ENCODE results near the gene PIP5K1B.

The PIP5K1B gene

DNA sequence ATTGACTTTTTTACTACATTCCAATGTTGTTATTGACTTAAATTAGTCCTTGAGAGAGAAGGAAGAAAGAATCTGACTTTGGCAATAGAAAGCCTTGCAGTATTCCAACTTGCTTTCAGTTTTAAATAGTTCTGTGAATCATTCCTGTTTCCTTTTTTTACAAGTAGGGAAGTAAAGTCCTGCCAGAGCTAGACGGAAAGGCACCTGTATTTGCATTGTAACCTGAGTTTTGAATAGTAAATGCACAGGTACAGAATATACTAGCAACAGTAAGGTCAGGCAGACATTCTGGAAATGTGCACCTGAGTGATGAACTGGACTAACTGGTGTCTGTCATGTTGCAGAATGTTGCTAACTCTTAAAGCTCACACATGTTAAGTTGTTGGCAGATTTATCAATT, 208.0 kb downstream of the PIP5K1B start:
- in situ Hi-C loops (cut with HindIII; ENCODE audit: low pct_ligation_motif_present, low pct_unique_long_range_greater_than_20kb, low sequenced_read_pairs), result no loop called here
- DNase-seq, result no peak

GRCh38 chr9:68914751-68915150, 209.7 kb downstream of the PIP5K1B start:
- in situ Hi-C loops (cut with HindIII; ENCODE audit: low pct_ligation_motif_present, low pct_unique_long_range_greater_than_20kb, low sequenced_read_pairs), result no loop called here
- DNase-seq, result no peak

- DNase-seq, result no peak
- in situ Hi-C loops (cut with HindIII; ENCODE audit: low pct_ligation_motif_present, low pct_unique_long_range_greater_than_20kb, low sequenced_read_pairs), result no loop called here
Observed at GRCh38 chr9:68919661-68920060, 214.6 kb downstream of the PIP5K1B start.

- in situ Hi-C loops (cut with HindIII; ENCODE audit: low pct_ligation_motif_present, low pct_unique_long_range_greater_than_20kb, low sequenced_read_pairs), result no loop called here
- no peak for DNase-seq
Observed at GRCh38 chr9:68920921-68921320, 215.9 kb downstream of the PIP5K1B start.

DNA sequence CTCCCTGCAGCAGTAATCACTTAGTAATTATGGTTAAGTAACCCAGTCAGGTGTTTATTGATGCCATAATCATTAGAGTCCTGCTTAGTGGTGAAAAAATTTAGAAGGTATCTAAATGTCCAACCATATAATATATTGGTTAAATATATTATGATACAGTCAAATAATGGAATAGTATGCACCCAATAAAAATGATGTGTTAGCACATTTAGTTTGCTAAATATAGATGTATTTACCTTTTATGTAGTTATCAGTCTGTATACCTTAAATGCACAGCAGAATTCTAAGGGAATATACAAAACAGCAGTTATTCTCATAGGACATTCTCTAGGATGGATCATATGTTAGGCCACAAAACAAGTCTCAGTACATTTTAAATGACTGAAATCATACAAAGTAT, 218.4 kb downstream of the PIP5K1B start:
- no peak for DNase-seq
- in situ Hi-C loops (cut with HindIII; ENCODE audit: low pct_ligation_motif_present, low pct_unique_long_range_greater_than_20kb, low sequenced_read_pairs), result no loop called here

- in situ Hi-C loops (cut with HindIII; ENCODE audit: low pct_ligation_motif_present, low pct_unique_long_range_greater_than_20kb, low sequenced_read_pairs), result no loop called here
- DNase-seq, result no peak
Observed at GRCh38 chr9:68925175-68925574, 220.1 kb downstream of the PIP5K1B start.

GRCh38 chr9:68927165-68927564, 222.1 kb downstream of the PIP5K1B start:
- in situ Hi-C loops (cut with HindIII; ENCODE audit: low pct_ligation_motif_present, low pct_unique_long_range_greater_than_20kb, low sequenced_read_pairs), result no loop called here
- DNase-seq, result no peak

DNA sequence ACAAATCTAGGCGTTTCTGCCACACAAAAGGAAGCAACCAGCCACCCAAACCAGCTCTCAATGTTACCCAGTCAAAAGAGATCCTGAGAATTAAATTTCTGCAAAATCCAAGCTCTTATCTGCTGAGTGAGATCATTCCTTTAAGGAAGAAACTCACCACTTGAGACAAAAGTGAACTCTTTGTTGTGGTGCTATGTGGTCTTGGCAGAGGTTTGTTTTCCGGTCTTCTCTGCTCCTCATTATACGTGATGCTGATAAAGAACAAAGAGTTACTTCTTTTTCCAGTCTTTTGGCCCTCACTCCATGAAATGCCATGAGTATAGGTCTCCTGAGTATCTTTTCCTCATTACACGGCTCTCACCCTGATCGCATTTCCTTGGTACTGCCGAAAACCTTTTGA, 226.8 kb downstream of the PIP5K1B start:
- no peak for DNase-seq
- in situ Hi-C loops (cut with HindIII; ENCODE audit: low pct_ligation_motif_present, low pct_unique_long_range_greater_than_20kb, low sequenced_read_pairs), result no loop called here

DNA sequence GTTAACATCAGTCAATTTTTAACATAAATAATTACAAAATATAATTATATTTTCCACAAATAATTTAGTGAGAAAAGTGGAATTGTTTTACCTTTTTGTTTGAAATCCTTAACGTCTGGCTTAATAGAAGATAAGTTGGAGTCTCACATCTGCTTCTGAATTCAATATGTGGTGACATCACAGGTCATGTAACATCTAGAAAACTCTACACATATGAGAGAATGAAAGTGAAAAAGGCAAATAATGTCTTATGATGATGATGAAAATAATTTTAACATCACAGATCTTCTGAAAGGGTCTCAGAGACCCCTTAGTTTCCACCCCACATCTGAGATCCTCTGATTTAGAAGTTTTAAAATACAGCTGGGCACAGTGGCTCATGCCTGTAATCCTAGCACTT, 227.4 kb downstream of the PIP5K1B start:
- no peak for DNase-seq
- in situ Hi-C loops (cut with HindIII; ENCODE audit: low pct_ligation_motif_present, low pct_unique_long_range_greater_than_20kb, low sequenced_read_pairs), result no loop called here

DNA sequence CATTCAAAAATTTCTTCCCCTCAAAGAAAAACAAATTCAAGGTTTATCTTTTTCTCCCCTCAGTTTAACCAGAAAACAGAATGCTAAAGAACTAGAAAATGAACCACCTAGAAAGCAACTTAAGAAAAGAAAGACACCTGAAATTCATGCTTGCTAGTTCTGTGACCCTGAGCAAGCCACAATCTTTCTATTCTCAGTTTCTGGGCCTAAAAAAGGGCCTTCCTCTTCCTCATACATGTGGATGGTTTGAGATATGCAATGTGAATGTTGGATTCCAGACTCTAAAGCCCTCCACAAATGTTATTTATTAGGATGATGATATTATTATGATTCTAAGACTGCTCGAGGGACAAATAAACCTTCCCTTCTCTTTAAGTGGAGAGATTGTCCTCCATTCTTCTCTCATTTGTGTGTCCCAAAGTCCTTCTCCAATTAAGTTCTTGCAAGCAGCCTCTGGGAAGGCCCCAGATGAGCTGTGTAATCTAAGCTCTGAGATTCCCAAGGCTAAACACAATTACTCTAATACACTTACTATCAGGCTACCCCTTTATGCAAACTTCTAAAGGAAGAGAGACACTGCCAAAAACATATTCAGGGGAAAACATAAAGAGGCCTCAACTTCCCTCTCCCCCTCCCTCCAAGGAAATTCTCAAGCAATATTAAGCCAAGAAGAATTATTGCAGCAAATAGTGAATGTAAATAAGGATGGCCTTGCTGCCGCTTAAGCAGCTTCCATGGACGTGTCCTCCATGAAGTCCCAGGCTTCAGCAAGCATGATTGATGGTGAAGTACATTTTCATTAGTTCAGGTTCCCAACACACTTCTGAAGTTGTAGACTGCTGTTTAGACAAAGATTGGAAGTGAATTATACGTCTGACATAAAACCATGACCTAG, 228.6 kb downstream of the PIP5K1B start:
- no peak for DNase-seq
- in situ Hi-C loops (cut with HindIII; ENCODE audit: low pct_ligation_motif_present, low pct_unique_long_range_greater_than_20kb, low sequenced_read_pairs), result no loop called here

DNA sequence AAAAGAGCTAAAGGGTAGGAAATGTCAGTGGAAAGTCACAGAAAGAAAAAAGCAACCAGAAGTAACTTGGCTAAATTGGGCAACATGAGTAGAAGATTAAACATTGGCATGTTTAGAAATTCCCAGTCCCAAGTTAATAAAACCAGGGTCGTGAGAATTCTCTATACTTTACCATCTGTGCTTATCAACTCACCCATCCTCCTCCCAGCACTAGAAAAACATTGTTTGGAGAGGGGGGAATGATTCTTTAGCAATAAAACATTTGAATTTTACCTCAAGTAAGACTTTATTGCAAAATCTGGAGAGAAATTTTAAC, 229.2 kb downstream of the PIP5K1B start:
- in situ Hi-C loops (cut with HindIII; ENCODE audit: low pct_ligation_motif_present, low pct_unique_long_range_greater_than_20kb, low sequenced_read_pairs), result no loop called here
- no peak for DNase-seq

DNA sequence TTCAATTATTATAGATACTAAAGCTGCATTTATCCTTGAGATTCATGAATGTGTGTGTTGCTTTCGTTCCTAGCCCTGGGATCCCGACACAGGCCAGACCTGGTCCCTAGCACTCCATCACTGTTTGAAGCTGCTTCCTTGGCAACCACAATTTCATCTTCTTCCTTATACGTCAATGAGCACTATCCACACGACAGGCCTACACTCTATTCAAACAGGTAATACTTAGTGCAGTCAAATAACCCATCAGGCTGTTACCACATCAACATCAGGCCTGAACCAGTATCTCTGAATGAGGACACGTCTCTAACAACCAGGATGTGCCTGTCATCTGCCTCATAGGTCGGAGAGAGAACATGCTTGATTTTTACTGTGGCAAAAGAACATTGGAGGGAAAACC, 235.5 kb downstream of the PIP5K1B start:
- in situ Hi-C loops (cut with HindIII; ENCODE audit: low pct_ligation_motif_present, low pct_unique_long_range_greater_than_20kb, low sequenced_read_pairs), result no loop called here
- no peak for DNase-seq

DNA sequence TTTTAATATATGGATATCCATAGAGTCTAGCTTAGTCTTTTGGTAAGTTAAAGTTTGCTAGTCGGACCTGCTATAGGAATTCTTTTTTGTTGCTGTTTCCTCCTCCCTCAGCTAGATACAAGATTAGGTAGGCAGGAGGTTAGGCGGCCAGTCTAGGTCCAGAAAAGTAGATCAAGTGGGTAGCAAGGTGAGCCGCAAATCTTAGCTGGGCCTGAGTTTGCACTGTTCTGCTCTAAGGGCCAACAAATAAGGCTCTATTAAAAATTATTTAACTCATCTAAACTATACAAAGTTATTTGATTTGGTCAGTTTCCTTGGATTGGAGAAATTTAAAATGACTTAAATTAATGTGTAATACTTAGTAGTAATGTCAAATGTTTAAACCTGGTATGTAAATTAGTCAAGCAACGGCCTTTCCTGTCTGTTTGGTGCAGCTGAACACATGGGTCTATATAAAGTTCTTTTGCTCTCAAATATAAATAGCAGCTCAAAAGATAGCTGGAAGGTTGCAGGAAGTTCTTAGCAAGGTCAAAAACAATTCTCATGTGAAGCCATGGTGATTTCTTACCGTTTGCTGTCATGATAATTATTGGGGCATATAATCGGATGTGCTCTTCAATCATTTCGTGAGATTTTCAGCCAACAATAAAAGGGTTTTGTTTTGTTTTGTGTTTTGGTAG, 236.9 kb downstream of the PIP5K1B start:
- in situ Hi-C loops (cut with HindIII; ENCODE audit: low pct_ligation_motif_present, low pct_unique_long_range_greater_than_20kb, low sequenced_read_pairs), result no loop called here
- DNase-seq, result no peak

- in situ Hi-C loops (cut with HindIII; ENCODE audit: low pct_ligation_motif_present, low pct_unique_long_range_greater_than_20kb, low sequenced_read_pairs), result no loop called here
- DNase-seq, result no peak
Observed at GRCh38 chr9:68942790-68943189, 237.8 kb downstream of the PIP5K1B start.

- DNase-seq, result no peak
- in situ Hi-C loops (cut with HindIII; ENCODE audit: low pct_ligation_motif_present, low pct_unique_long_range_greater_than_20kb, low sequenced_read_pairs), result no loop called here
Observed at GRCh38 chr9:68947015-68947414, 242.0 kb downstream of the PIP5K1B start.

DNA sequence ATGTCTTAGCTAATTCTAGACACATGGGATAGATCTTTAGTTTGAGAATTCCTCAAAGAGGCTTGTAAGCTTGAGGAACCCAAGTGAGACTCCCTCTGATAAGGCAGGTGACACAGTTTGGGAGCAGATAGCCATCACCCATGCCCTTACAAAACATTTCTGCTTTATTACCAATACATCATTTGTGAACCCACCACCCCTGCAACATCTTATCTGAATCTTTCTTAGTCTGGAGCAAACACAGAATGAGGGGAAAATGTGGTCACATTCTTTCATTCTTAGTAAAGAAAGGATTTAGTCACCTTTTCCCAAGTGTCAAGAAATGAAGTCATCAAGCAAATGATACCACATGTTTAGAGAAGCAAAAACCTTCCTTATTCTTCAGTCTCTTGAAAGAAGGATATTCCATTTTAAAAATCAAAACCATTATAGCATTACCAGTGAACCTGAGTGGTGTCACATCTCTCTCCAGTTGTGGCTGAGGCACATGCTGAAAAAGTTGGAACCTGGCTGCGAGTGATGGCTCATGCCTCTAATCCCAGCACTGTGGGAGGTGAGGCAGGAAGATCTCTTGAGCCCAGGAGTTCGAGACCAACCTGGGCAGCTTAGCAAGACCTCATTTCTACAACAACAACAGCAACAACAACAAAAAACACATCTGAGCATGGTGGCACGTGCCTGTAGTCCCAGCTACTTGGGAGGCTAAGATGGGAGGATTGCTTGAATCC, 243.0 kb downstream of the PIP5K1B start:
- no peak for DNase-seq
- in situ Hi-C loops (cut with HindIII; ENCODE audit: low pct_ligation_motif_present, low pct_unique_long_range_greater_than_20kb, low sequenced_read_pairs), result no loop called here

- DNase-seq, result no peak
- in situ Hi-C loops (cut with HindIII; ENCODE audit: low pct_ligation_motif_present, low pct_unique_long_range_greater_than_20kb, low sequenced_read_pairs), result no loop called here
Observed at GRCh38 chr9:68949271-68950000, 244.4 kb downstream of the PIP5K1B start.

DNA sequence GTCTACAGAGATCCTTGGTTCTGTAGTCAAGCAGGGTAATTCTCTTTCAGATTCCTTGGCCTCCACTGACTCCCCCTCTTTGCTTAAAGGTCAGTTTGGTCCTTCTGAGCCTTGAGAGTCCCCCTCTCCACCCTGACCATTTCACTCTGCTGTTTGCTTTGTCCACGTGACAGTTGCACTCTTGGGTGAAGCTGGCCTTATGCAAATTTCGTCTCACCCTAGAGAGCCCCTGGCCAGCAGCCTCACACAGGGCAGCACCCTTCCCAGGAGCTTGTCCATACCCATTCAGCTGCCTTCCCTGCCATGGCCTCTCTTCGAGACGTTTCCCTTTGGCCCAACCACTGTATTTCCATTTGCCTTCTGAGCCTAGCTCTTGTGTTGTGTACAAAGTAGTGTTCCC, 245.1 kb downstream of the PIP5K1B start:
- in situ Hi-C loops (cut with HindIII; ENCODE audit: low pct_ligation_motif_present, low pct_unique_long_range_greater_than_20kb, low sequenced_read_pairs), result no loop called here

GRCh38 chr9:68950689-68951088, 245.6 kb downstream of the PIP5K1B start:
- no peak for DNase-seq
- in situ Hi-C loops (cut with HindIII; ENCODE audit: low pct_ligation_motif_present, low pct_unique_long_range_greater_than_20kb, low sequenced_read_pairs), result no loop called here

More for the DNA sequence above, 245.1 kb downstream of the PIP5K1B start:
- no peak for DNase-seq

Measured in ACHN (cell line).